ENCODE data around the gene PPP4R1. TPM values are rescaled to one million over a fixed set of nuclear protein-coding genes. Genes with fewer than 3 reads are reported as not detected.

Gene PPP4R1
- total RNA-seq, 1 donor from 2014 or later = 115 TPM

DNA sequence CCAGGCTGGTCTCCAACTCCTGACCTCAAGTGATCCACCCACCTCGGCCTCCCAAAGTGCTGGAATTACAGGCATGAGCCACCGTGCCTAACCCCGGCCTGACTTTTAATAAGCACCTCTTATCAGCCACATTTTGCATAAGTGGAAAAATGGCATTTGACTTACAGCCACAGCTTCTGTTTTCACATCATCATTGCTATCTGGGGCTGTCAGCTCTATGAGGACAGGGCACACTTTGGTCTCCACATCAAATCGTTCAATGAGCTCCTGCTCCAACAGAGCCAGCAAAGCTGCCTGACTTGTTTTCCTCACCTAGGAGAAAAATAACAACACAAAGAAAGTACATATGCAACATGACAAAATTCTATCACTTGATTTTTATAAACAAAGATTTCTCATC is 26.4 kb downstream of the PPP4R1 start:
- Mint-ChIP-seq H3K27me3 (ENCODE audit: low read depth) (no peaks in the 10 kb centered on the region), H3K36me3 (peaks cover 53% of the 10 kb centered on the region), H3K9me3 (no peaks in the 10 kb centered on the region), H3K4me1 (no peaks in the 10 kb centered on the region), H3K27ac (no peak overlapping the region), H3K4me3 (no peak overlapping the region)
- no peak for DNase-seq (ENCODE audit: low spot score in 2 of 2, unreplicated experiment in 2 of 2)
- TF ChIP-seq, protein P1, sequence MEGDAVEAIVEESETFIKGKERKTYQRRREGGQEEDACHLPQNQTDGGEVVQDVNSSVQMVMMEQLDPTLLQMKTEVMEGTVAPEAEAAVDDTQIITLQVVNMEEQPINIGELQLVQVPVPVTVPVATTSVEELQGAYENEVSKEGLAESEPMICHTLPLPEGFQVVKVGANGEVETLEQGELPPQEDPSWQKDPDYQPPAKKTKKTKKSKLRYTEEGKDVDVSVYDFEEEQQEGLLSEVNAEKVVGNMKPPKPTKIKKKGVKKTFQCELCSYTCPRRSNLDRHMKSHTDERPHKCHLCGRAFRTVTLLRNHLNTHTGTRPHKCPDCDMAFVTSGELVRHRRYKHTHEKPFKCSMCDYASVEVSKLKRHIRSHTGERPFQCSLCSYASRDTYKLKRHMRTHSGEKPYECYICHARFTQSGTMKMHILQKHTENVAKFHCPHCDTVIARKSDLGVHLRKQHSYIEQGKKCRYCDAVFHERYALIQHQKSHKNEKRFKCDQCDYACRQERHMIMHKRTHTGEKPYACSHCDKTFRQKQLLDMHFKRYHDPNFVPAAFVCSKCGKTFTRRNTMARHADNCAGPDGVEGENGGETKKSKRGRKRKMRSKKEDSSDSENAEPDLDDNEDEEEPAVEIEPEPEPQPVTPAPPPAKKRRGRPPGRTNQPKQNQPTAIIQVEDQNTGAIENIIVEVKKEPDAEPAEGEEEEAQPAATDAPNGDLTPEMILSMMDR (IDR thresholded peaks at IDR 0.05; ENCODE audit: unreplicated experiment) = no peak

- Mint-ChIP-seq H3K36me3 (peaks cover 55% of the 10 kb centered on the region), H3K27ac (no peak overlapping the region)
Measured at GRCh38 chr18:9586814-9587213, 27.5 kb downstream of the PPP4R1 start.

GRCh38 chr18:9581667-9582066 is 32.7 kb downstream of the PPP4R1 start:
- H3K36me3 Mint-ChIP-seq = peaks cover 58% of the 10 kb centered on the region

More at GRCh38 chr18:9586814-9587213, 27.5 kb downstream of the PPP4R1 start:
- Mint-ChIP-seq H3K4me1 (no peaks in the 10 kb centered on the region), H3K9me3 (peaks cover 9% of the 10 kb centered on the region), H3K4me3 (no peak overlapping the region), H3K27me3 (ENCODE audit: low read depth) (no peaks in the 10 kb centered on the region)
- TF ChIP-seq, protein P1 (IDR thresholded peaks at IDR 0.05; ENCODE audit: unreplicated experiment) = no peak
- no peak for DNase-seq (ENCODE audit: low spot score in 2 of 2, unreplicated experiment in 2 of 2)

GRCh38 chr18:9578306-9578705 is 36.1 kb downstream of the PPP4R1 start:
- no peak for DNase-seq (ENCODE audit: low spot score in 2 of 2, unreplicated experiment in 2 of 2)
- TF ChIP-seq, protein P1 (IDR thresholded peaks at IDR 0.05; ENCODE audit: unreplicated experiment) = no peak

More at GRCh38 chr18:9581667-9582066, 32.7 kb downstream of the PPP4R1 start:
- TF ChIP-seq, protein P1 (IDR thresholded peaks at IDR 0.05; ENCODE audit: unreplicated experiment) = no peak
- H3K9me3 Mint-ChIP-seq = peaks cover 16% of the 10 kb centered on the region
- H3K27me3 Mint-ChIP-seq (ENCODE audit: low read depth) = no peaks in the 10 kb centered on the region
- DNase-seq (ENCODE audit: low spot score in 2 of 2, unreplicated experiment in 2 of 2) = no peak
- H3K4me3 Mint-ChIP-seq = no peak overlapping the region
- H3K4me1 Mint-ChIP-seq = peaks cover 2% of the 10 kb centered on the region
- no peak overlapping the region for H3K27ac Mint-ChIP-seq

GRCh38 chr18:9577361-9577760 is 37.0 kb downstream of the PPP4R1 start:
- TF ChIP-seq, protein P1 (IDR thresholded peaks at IDR 0.05; ENCODE audit: unreplicated experiment) = no peak
- Mint-ChIP-seq H3K27me3 (ENCODE audit: low read depth) (no peaks in the 10 kb centered on the region), H3K36me3 (peaks cover 33% of the 10 kb centered on the region), H3K4me3 (no peak overlapping the region), H3K9me3 (peaks cover 13% of the 10 kb centered on the region), H3K4me1 (peaks cover 14% of the 10 kb centered on the region), H3K27ac (peak overlapping the region; percentile 67)
- no peak for DNase-seq (ENCODE audit: low spot score in 2 of 2, unreplicated experiment in 2 of 2)

More at GRCh38 chr18:9578306-9578705, 36.1 kb downstream of the PPP4R1 start:
- H3K9me3 Mint-ChIP-seq = peaks cover 16% of the 10 kb centered on the region
- no peak overlapping the region for H3K4me3 Mint-ChIP-seq
- H3K36me3 Mint-ChIP-seq = peaks cover 41% of the 10 kb centered on the region
- no peaks in the 10 kb centered on the region for H3K27me3 Mint-ChIP-seq (ENCODE audit: low read depth)
- peaks cover 13% of the 10 kb centered on the region for H3K4me1 Mint-ChIP-seq
- no peak overlapping the region for H3K27ac Mint-ChIP-seq

- Mint-ChIP-seq H3K36me3 (peaks cover 22% of the 10 kb centered on the region), H3K27ac (peak overlapping the region; percentile 85), H3K4me1 (peaks cover 26% of the 10 kb centered on the region), H3K9me3 (no peaks in the 10 kb centered on the region), H3K27me3 (ENCODE audit: low read depth) (no peaks in the 10 kb centered on the region), H3K4me3 (no peak overlapping the region)
- peak; percentile 50 to 68 for DNase-seq (ENCODE audit: low spot score in 2 of 2, unreplicated experiment in 2 of 2)
- TF ChIP-seq, protein P1 (IDR thresholded peaks at IDR 0.05; ENCODE audit: unreplicated experiment) = peak; percentile 88
Measured at GRCh38 chr18:9575558-9575957, 38.8 kb downstream of the PPP4R1 start.

Data from mesothelial cell of epicardium (in vitro differentiated cells).